Type B pancreatic cell (in vitro differentiated cells): Measurements from ENCODE around the gene MTMR6. TPM values are rescaled to one million over a fixed set of nuclear protein-coding genes. Genes with fewer than 3 reads are reported as not detected.

Experiments
- DNase-seq: peaks from one replicate; pipeline ENCODE4 v3.0.0; 2021; ENCODE audit warnings: mixed read lengths; ENCODE audit not compliant: unreplicated experiment; ENCODE audit errors: extremely low spot score
- H3K27ac Mint-ChIP-seq: 2 replicates; pipeline ENCODE4 v1.8.0; 2021; ENCODE audit warnings: mild to moderate bottlenecking, mixed read lengths
- H3K27me3 Mint-ChIP-seq: 2 replicates; pipeline ENCODE4 v1.8.0; 2021; ENCODE audit warnings: mixed read lengths
- H3K36me3 Mint-ChIP-seq: 2 replicates; pipeline ENCODE4 v1.8.0; 2021; ENCODE audit warnings: mixed read lengths
- H3K4me1 Mint-ChIP-seq: one replicate; pipeline ENCODE4 v1.8.0; 2021; ENCODE audit warnings: mixed read lengths; ENCODE audit not compliant: unreplicated experiment
- H3K4me3 Mint-ChIP-seq: 2 replicates; pipeline ENCODE4 v1.8.0; 2021; ENCODE audit warnings: mild to moderate bottlenecking, mixed read lengths
- H3K9me3 Mint-ChIP-seq: 2 replicates; pipeline ENCODE4 v1.8.0; 2021; ENCODE audit warnings: mixed read lengths
- total RNA-seq: library from RNA; stranded (reverse); gene quantifications from 2 replicates; pipeline ENCODE4 v1.2.1, GENCODE V29; 2021; ENCODE audit warnings: low replicate concordance
- TF ChIP-seq, protein P1 (sequence below): fragments of 200-600 bp; sonication (generic); conservative IDR thresholded peaks from 2 replicates; pipeline ENCODE4 v1.5.0; 2021; ENCODE audit warnings: antibody characterized with exemption, mild to moderate bottlenecking

Gene MTMR6
- total RNA-seq, 1 donor from 2014 or later, result 11.4 TPM

DNA sequence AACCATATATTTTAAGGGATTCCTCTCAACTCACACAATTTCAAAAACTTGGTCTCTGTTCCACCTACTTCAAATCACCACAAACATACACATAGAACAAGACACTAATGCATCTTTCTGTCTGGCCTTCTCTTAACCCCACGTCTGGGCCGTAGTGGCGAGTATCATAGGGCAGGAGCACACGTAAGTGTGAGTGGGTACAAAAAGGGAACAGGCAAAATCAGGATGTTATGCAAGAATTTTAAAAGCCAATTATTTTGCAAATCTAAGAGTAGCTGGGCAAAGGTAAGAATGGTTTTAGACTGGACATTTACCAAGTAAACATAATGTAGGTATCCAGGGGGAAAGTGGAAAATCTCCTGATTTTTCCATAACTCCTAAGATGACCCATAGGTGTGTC, 35.1 kb downstream of the MTMR6 start:
- Mint-ChIP-seq H3K4me3 (no peak overlapping the region), H3K36me3 (peaks cover 17% of the 10 kb centered on the region), H3K9me3 (no peaks in the 10 kb centered on the region), H3K27me3 (no peaks in the 10 kb centered on the region), H3K4me1 (no peaks in the 10 kb centered on the region), H3K27ac (no peak overlapping the region)
- DNase-seq, result no peak
- TF ChIP-seq, protein P1, sequence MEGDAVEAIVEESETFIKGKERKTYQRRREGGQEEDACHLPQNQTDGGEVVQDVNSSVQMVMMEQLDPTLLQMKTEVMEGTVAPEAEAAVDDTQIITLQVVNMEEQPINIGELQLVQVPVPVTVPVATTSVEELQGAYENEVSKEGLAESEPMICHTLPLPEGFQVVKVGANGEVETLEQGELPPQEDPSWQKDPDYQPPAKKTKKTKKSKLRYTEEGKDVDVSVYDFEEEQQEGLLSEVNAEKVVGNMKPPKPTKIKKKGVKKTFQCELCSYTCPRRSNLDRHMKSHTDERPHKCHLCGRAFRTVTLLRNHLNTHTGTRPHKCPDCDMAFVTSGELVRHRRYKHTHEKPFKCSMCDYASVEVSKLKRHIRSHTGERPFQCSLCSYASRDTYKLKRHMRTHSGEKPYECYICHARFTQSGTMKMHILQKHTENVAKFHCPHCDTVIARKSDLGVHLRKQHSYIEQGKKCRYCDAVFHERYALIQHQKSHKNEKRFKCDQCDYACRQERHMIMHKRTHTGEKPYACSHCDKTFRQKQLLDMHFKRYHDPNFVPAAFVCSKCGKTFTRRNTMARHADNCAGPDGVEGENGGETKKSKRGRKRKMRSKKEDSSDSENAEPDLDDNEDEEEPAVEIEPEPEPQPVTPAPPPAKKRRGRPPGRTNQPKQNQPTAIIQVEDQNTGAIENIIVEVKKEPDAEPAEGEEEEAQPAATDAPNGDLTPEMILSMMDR, result no peak

DNA sequence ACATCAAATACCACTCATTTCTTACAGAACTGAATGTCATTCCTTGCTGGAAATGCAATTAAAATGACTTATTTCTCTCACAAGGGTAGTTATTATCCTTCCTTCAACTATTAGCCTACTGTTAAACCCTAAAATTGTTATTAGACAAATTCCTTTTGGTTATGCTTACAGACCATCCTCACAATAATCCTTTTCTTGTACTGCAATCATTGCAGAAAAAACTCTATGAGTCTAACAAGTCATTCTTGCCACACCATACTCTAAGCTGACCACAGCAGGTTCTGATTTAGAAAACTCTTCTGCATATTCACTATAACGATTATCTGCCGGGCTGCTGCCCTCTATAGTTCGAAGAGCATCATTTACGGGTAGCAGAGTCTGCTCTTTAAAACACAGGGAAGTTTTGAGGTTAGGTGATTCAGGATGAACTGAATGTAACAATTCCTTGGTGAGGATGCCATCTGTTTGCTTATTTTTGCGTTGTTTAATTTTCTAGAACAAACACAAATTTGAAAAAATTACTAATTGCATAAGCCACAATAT, 38.2 kb downstream of the MTMR6 start:
- no peak overlapping the region for H3K27ac Mint-ChIP-seq
- H3K4me3 Mint-ChIP-seq, result no peak overlapping the region
- no peaks in the 10 kb centered on the region for H3K4me1 Mint-ChIP-seq
- TF ChIP-seq, protein P1, result peak; percentile 69
- peaks cover 15% of the 10 kb centered on the region for H3K36me3 Mint-ChIP-seq
- no peak for DNase-seq
- no peaks in the 10 kb centered on the region for H3K27me3 Mint-ChIP-seq
- H3K9me3 Mint-ChIP-seq, result peaks cover 5% of the 10 kb centered on the region

DNA sequence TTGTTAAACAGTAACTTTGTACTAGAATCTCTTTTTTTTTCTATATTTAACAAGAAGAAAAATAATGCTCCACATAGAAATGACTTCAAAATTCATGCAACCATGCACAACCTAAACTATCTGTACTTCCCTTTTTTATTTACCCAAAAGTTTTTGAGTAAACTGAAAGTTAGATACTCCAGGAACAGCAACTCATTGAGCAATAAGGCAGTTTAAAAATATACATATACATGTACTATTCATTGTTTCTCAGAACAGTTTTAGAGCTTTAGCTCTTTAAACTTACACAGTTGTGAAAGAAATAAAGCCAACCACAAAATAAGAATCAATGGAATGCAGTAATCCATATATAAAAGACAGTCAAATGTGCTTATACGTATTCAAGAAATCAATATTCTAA, 39.2 kb downstream of the MTMR6 start:
- no peak overlapping the region for H3K4me3 Mint-ChIP-seq
- no peaks in the 10 kb centered on the region for H3K4me1 Mint-ChIP-seq
- H3K27ac Mint-ChIP-seq, result no peak overlapping the region
- no peaks in the 10 kb centered on the region for H3K27me3 Mint-ChIP-seq
- TF ChIP-seq, protein P1, result no peak
- peaks cover 11% of the 10 kb centered on the region for H3K36me3 Mint-ChIP-seq
- H3K9me3 Mint-ChIP-seq, result peaks cover 5% of the 10 kb centered on the region
- no peak for DNase-seq

DNA sequence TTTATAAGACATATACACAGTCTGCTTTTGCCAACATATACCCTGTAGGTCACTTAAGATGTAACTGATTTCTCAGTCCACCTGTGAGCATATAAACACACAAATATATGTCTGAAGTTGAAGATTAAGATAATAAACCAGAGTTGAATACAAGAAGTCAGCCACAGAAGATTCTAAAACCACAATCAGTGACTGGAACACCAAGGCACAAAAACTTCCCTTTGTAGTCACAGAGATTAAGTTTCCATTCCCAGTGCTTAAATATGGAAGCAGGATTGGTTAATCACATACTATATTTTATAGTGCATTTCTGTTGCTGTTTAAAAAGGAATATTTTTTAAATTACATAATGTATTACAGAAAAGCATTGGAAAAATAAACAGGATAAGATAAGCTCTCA, 39.9 kb downstream of the MTMR6 start:
- no peak for DNase-seq
- TF ChIP-seq, protein P1, result no peak
- H3K27ac Mint-ChIP-seq, result no peak overlapping the region
- H3K4me1 Mint-ChIP-seq, result no peaks in the 10 kb centered on the region
- H3K36me3 Mint-ChIP-seq, result peaks cover 11% of the 10 kb centered on the region
- H3K27me3 Mint-ChIP-seq, result no peaks in the 10 kb centered on the region
- H3K4me3 Mint-ChIP-seq, result no peak overlapping the region
- peaks cover 5% of the 10 kb centered on the region for H3K9me3 Mint-ChIP-seq

DNA sequence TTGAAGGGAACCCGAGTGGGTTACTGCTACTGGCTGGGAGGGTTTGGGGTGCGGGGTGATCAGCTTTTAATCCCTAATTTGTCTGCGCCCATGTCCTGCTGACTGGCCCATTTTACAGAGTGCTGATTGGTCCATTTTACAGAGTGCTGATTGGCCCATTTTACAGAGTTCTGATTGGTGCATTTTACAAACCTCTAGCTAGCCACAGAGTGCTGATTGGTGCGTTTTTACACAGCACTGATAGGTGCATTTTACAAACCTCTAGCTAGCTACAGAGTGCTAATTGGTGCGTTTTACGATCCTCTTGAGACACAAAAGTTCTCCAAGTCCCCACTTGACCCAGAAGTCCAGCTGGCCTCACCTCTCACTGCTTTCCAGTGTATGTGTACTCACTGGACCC, 43.2 kb downstream of the MTMR6 start:
- TF ChIP-seq, protein P1, result no peak
- H3K4me3 Mint-ChIP-seq, result no peak overlapping the region
- no peaks in the 10 kb centered on the region for H3K4me1 Mint-ChIP-seq
- DNase-seq, result no peak
- H3K9me3 Mint-ChIP-seq, result peaks cover 5% of the 10 kb centered on the region
- H3K36me3 Mint-ChIP-seq, result peaks cover 4% of the 10 kb centered on the region
- H3K27me3 Mint-ChIP-seq, result no peaks in the 10 kb centered on the region
- H3K27ac Mint-ChIP-seq, result no peak overlapping the region

DNA sequence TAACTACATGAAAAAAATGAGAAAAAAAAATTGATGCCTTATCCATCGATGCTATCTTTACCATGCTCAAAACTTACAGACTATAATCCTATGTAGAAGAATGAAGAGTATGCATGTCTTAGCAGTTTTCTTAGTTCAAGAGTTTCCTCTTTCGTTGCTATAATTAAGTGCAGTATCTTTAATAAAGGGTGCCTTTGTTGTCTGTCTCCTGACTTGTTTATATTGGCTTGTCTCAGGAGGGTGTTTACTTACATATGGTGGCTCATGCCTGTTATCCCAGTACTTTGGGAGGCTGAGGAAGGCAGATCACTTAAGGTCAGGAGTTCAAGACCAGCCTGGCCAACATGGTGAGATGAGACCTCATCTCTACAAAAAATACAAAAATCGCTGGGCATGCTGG, 44.3 kb downstream of the MTMR6 start:
- Mint-ChIP-seq H3K4me3 (no peak overlapping the region), H3K36me3 (peaks cover 4% of the 10 kb centered on the region), H3K4me1 (no peaks in the 10 kb centered on the region), H3K27ac (no peak overlapping the region), H3K27me3 (no peaks in the 10 kb centered on the region), H3K9me3 (peaks cover 5% of the 10 kb centered on the region)
- no peak for DNase-seq
- TF ChIP-seq, protein P1, result no peak
